ENCODE results near the gene TNFSF13.
"Not testable (repeated sequence)": the region's sequence is repeated elsewhere in the genome, so short reads cannot be mapped to it uniquely, and the experiment has no call there.

The TNFSF13 gene

DNA sequence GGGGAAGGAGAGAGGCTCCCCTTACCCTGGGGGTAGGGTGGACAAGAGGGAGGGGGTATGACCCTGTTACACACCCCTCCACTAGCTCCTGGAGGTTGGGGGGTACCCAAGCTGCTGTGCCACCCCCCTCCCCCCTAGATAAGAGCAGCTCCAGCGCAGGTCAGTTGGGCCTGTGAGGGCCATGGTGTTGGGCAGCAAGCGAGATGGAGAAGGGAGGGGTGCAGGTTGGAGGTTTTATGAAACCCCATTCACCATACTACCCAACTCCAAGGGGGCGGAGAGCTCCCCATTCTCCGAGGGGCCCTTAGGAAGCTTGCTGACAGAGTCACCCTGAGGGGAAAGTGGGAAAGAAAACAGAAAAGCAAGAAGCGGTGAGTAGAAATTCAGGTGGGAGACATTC lies 33.0 kb downstream of the TNFSF13 start:
- no peak for DNase-seq (ENCODE audit: low read depth)

DNA sequence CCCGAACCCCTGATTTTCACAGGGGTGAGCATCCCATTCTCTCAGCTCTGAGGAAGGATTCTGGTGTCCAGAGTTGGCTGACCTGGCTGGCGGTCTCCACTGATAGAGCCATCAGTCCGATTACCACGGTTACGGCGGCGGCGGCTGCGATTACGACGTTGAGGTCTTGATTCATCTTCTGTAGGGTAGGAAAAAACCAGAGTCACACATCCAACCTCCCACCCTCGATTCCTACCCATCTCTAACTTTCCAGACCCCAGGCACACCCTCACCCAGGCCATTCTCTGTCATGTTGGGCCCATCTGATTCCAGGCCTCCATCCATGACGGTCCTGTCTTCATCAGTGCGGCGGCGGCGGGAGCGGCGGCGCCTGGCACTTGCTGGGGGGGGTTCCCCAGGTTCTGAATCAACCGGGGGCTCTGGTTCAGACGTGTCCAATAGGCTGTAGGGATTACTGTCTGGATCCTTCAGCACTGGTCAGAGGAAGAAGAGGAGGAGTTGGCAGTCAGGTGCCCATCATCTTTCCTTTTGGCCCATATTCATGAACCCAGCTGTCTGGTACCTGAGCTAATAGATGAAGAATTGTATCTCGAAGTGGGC lies 34.0 kb downstream of the TNFSF13 start:
- DNase-seq (ENCODE audit: low read depth), result no peak

DNA sequence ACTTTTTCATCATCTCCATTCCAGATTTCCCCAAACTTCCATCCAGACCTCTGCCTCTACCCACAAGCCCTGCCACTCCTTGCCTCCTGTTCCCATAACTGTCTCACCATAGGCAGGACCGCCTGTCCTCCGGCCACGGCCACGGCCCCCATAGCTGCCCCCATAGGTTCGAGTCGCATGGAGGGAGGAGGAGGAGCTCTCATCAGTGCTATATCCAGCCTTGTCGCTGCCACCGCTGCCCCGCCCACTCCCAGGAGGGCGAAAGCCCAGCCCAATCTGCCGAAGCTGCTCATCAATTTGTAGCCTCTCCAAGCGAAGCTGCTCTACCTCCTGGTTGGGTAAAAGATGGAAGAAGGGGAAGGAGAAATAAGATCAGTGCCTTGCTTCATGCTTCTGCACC lies 34.7 kb downstream of the TNFSF13 start:
- DNase-seq (ENCODE audit: low read depth), result no peak

DNA sequence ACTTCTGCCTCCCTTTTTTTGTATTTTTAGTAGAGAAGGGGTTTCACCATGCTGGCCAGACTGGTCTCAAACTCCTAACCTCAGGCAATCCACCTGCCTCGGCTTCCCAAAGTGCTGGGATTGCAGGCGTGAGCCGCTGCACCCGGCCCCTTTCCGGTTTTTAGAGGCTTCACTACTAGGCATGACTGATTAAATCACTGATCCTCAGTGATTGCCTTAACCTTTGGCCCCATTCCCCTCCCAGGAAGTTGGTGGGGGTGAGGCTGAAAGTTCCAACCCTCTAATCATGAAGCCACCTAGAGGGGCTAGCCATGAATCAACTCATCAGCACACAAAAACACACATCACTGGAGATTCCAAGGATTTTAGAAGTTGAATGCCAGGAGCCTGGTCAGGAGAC lies 39.0 kb downstream of the TNFSF13 start:
- DNase-seq (ENCODE audit: low read depth), result not testable (repeated sequence)

DNA sequence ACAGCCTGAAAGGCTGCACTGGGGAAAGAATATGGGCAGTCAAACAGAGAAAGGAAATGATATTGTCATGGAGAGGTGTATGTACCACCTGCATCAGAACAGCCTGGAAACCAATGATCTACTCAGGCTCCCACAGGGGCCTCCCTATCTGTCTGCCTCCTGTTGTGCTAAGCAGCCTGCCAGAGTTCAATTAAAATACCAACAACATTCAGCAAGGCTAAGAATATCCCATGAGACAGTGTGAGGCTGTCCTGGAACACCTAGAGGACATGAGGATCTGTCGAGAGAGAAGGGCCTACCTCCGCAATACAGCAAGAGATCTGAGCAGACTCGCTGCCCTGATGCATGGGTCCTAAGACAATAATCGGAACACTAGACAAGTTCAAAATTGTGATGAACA lies 47.7 kb downstream of the TNFSF13 start:
- no peak for DNase-seq (ENCODE audit: low read depth)

DNA sequence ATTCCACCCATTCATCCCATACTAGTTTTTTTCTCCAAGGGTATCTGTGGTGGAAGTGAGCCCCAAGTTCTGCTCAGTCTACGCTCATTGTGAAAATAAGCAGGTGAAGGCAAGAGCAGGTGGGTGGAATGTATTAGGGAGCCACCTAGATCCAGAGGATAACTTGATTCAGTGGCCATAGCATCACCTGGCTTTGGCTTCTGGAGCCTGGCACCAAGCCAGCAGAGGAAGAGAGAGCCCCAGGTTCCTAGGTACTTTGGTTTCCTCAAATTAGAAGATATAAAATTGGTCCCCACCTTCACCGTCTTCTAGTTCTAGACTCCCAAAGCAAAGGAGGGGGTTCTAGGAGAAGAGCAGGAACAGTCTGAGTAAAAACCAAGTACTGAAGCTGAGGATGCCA lies 52.1 kb downstream of the TNFSF13 start:
- DNase-seq (ENCODE audit: low read depth), result no peak
